Smooth muscle cell of the brain vasculature (primary cell): ENCODE data around the gene PABPN1L.

Source experiments
- DNase-seq: peaks from one replicate; pipeline ENCODE4 v3.0.0-alpha.2; 2012; ENCODE audit warnings: low read depth, low spot score

PABPN1L gene

GRCh38 chr16:88884569-88885271 is 18.3 kb upstream of the PABPN1L start:
- DNase-seq, result no peak

- DNase-seq, result no peak
Measured at GRCh38 chr16:88883946-88884345, 17.5 kb upstream of the PABPN1L start.

- no peak for DNase-seq
Measured at GRCh38 chr16:88883117-88883895, 16.8 kb upstream of the PABPN1L start.

- no peak for DNase-seq
Measured at GRCh38 chr16:88882358-88883030, 16.0 kb upstream of the PABPN1L start.

- DNase-seq, result no peak
Measured at GRCh38 chr16:88881675-88882357, 15.4 kb upstream of the PABPN1L start.

- DNase-seq, result no peak
Measured at GRCh38 chr16:88881007-88881615, 14.7 kb upstream of the PABPN1L start.

GRCh38 chr16:88880226-88881006 is 14.0 kb upstream of the PABPN1L start:
- DNase-seq, result no peak

- DNase-seq, result no peak
Measured at GRCh38 chr16:88879788-88880055, 13.3 kb upstream of the PABPN1L start.

GRCh38 chr16:88878967-88879787 is 12.7 kb upstream of the PABPN1L start:
- no peak for DNase-seq

- DNase-seq, result no peak
Measured at GRCh38 chr16:88878356-88878755, 11.9 kb upstream of the PABPN1L start.

GRCh38 chr16:88877564-88878289 is 11.3 kb upstream of the PABPN1L start:
- no peak for DNase-seq

GRCh38 chr16:88876942-88877526 is 10.6 kb upstream of the PABPN1L start:
- DNase-seq, result no peak

GRCh38 chr16:88875703-88876234 is 9.3 kb upstream of the PABPN1L start:
- no peak for DNase-seq

GRCh38 chr16:88874938-88875599 is 8.6 kb upstream of the PABPN1L start:
- no peak for DNase-seq

- no peak for DNase-seq
Measured at GRCh38 chr16:88872650-88873331, 6.3 kb upstream of the PABPN1L start.

GRCh38 chr16:88871730-88872416 is 5.4 kb upstream of the PABPN1L start:
- DNase-seq, result no peak

- no peak for DNase-seq
Measured at GRCh38 chr16:88871349-88871702, 4.9 kb upstream of the PABPN1L start.
